ENCODE results near the gene THAP11.
A peak's percentile ranks its signal among the peaks of the same experiment; 100 is the strongest.

The THAP11 gene

GRCh38 chr16:67885976-67886375 lies 43.9 kb downstream of the THAP11 start:
- no peak for DNase-seq

DNA sequence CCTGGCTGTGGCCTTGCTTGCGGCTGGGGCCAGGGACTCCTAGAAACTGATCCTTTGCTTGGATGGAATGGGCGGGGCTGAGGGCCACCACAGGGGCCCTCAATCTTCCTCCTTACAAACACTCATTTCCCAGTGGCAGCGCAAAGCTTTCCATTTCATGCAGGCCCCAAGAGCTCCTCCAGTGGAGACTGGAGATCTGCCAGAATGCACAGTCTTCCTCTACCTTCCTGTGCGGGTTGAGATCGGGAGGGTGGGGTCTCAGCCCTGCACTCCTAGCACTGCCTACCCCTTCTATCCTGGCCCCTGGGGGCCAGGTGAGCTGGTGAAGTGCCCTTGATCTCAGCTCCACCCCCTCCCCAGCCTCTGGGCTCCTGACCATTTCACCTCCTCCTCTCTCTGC lies 44.3 kb downstream of the THAP11 start:
- no peak for DNase-seq

DNA sequence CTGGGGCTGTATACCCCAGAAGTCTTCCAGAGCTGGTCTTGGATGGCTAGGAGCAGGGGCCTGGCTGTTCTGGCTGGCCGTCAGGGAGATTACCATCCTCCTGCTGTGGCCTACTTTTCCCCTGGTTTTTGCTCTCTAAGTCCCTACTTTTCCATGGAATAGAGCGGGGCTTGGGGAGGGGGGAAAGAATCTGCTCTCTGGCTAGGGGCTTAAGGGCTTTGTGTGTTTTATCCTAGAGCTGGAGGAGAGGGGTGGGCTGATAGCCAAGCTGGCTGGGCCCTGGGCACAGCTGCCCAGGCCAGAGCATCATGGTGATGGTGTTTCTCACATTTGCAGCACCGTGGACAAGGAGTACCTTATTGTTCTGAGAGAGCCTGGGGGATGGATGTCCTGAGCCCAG lies 46.2 kb downstream of the THAP11 start:
- no peak for DNase-seq

- DNase-seq, result no peak
Measured at GRCh38 chr16:67892375-67892774, 50.3 kb downstream of the THAP11 start.

DNA sequence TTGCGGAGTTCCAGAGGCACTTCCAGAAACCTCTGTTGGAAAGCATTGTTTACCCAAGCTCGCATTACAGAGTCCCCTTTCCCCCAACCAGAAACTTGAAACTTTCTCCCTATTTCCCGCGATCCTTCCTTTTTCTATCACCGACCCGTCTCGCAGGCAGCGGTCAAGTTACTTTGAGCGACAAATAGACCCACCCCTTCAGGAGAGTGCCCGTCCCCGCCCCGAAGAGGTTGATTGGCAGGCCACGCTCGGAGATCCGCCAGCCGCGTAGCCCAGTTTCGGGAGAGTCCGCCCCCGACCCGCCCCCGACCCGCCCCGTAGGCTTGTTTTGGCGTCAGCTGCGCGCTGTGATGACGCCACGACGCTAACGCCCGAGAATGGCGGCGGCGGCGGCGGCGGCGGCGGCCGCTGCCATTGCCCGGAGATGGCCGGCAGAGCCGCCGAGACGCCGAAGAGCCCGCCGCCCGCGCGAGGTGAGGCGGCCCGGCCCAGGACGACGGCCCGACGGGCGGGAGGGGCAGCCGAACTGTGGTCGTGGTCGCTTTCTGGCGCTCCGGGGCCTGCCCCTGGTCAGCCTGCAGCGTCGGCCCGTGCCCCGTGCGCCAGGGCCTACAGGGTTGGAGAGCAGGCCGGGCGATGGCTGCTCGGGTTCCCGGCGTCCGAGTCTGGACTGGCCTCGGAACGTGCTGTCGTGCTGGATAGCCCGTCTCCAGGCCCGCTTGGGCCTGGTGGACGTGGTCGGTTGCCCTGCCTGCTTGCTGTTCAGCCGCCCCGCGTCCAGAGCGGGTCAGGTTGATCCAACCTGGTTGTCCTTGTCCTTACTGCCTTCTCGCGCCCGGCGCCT lies 51.0 kb downstream of the THAP11 start, which contains the start of gene PSKH1:
TSS of gene PSKH1 (plus strand) at position 356 of the 844 bp plus-strand sequence. CDS start 15,496 bp downstream, outside the sequence.
- DNase-seq, result peak; percentile 92

Data from NCI-H146 (cell line).